H1 (cell line): ENCODE data around the gene TFCP2. TPM values are rescaled to one million over a fixed set of nuclear protein-coding genes. Genes with fewer than 3 reads are reported as not detected.

ENCODE experiments used
- CTCF ChIA-PET: fragments of 300-600 bp; sonication (Branson Sonifier 250); formaldehyde crosslinking; loops from one replicate; lab custom pipeline; 2021; ENCODE audit not compliant: partially characterized antibody; lab: Charles Lee
- POLR2A ChIA-PET: fragments of 300-600 bp; sonication (Branson Sonifier 250); formaldehyde crosslinking; loops from one replicate; lab custom pipeline; 2021; ENCODE audit warnings: inconsistent platforms; ENCODE audit not compliant: partially characterized antibody; lab: Charles Lee
- DNase-seq, 2 experiments: peaks; one replicate each; pipeline versions ENCODE4 v3.0.0 to v3.0.0-alpha.2; 2010 to 2022; ENCODE audit warnings: low spot score in 2 of 2, low read depth in 1 of 2, mixed read lengths in 1 of 2
- FAIRE-seq: peaks from 2 replicates; lab custom pipeline; 2011; peaks lifted over from hg19 to GRCh38; lab: Jason Lieb, UNC
- H2AFZ ChIP-seq: 2 replicates; pipeline ENCODE4 v1.8.1; 2012; ENCODE audit warnings: low read length, inconsistent platforms
- H2AK5ac ChIP-seq: 2 replicates; pipeline ENCODE4 v1.6.1; 2013; ENCODE audit warnings: low read depth, low read length
- H2BK120ac ChIP-seq: replicated peaks from 2 replicates; pipeline ENCODE3; 2013; ENCODE audit warnings: low read depth, low read length, inconsistent platforms
- H2BK12ac ChIP-seq: 2 replicates; pipeline ENCODE4 v1.6.1; 2013; ENCODE audit warnings: low read depth, low read length
- H2BK15ac ChIP-seq: 2 replicates; pipeline ENCODE4 v1.6.1; 2013; ENCODE audit warnings: low read length
- H2BK20ac ChIP-seq: 2 replicates; pipeline ENCODE4 v1.6.1; 2013; ENCODE audit warnings: low read length
- H2BK5ac ChIP-seq: 2 replicates; pipeline ENCODE4 v1.6.1; 2013; ENCODE audit warnings: low read depth, low read length
- H3K14ac ChIP-seq: 2 replicates; pipeline ENCODE4 v1.6.1; 2013; ENCODE audit warnings: inconsistent platforms; ENCODE audit not compliant: insufficient read length
- H3K18ac ChIP-seq: 2 replicates; pipeline ENCODE4 v1.6.1; 2013; ENCODE audit warnings: low read length; ENCODE audit errors: extremely low read depth
- H3K23ac ChIP-seq: 2 replicates; pipeline ENCODE4 v1.6.1; 2013; ENCODE audit warnings: inconsistent platforms; ENCODE audit not compliant: insufficient read length
- H3K23me2 ChIP-seq: 2 replicates; pipeline ENCODE4 v1.6.1; 2013; ENCODE audit warnings: low read depth, low read length
- H3K27ac ChIP-seq: 2 replicates; pipeline ENCODE4 v1.6.1; 2011; ENCODE audit warnings: low read depth, low read length, inconsistent platforms
- H3K27me3 ChIP-seq, 4 experiments: replicated peaks in 1 of 4; 1 replicate in 1 of 4; 2 replicates in 3 of 4; pipeline versions ENCODE4 v1.6.1 to v1.8.1; 2011 to 2013; ENCODE audit warnings: low read length in 3 of 4, mild to moderate bottlenecking in 3 of 4, inconsistent platforms in 2 of 4, mixed read lengths in 2 of 4, moderate library complexity in 1 of 4; ENCODE audit not compliant: control insufficient read depth in 3 of 4, insufficient read depth in 3 of 4; ENCODE audit errors: extremely low read depth in 1 of 4
- H3K36me3 ChIP-seq, 4 experiments: 2 replicates each; pipeline versions ENCODE4 v1.6.1 to v1.8.1; 2011 to 2013; ENCODE audit warnings: mild to moderate bottlenecking in 4 of 4, low read length in 3 of 4, moderate library complexity in 2 of 4, control low read depth in 1 of 4, inconsistent platforms in 1 of 4; ENCODE audit not compliant: insufficient read depth in 4 of 4, control insufficient read depth in 2 of 4
- H3K4ac ChIP-seq: replicated peaks from 2 replicates; pipeline ENCODE3; 2013; ENCODE audit warnings: low read length, low read depth, mixed read lengths, inconsistent platforms; ENCODE audit not compliant: insufficient read length
- H3K4me1 ChIP-seq, 4 experiments: replicated peaks in 1 of 4; 1 replicate in 1 of 4; 2 replicates in 3 of 4; pipeline versions ENCODE4 v1.6.1 to v1.8.1; 2011 to 2013; ENCODE audit warnings: low read length in 3 of 4, inconsistent platforms in 2 of 4, mixed read lengths in 1 of 4; ENCODE audit not compliant: insufficient read depth in 4 of 4, control insufficient read depth in 3 of 4
- H3K4me2 ChIP-seq, 2 experiments: 2 replicates each; pipeline versions ENCODE4 v1.6.1 to v1.8.1; 2011 to 2013; ENCODE audit warnings: low read depth in 2 of 2, low read length in 2 of 2, control low read depth in 1 of 2, inconsistent platforms in 1 of 2, mild to moderate bottlenecking in 1 of 2; ENCODE audit not compliant: insufficient read depth in 1 of 2
- H3K4me3 ChIP-seq, 4 experiments: fragments of 200-600, 300-600 bp in 1 of 4; sonication (generic), shearing (Covaris generic), sonication (Bioruptor Twin) in 1 of 4; 2 replicates each; pipeline versions ENCODE4 v1.5.1 to v1.8.1; 2011 to 2016; ENCODE audit warnings: low read length in 4 of 4, low read depth in 3 of 4, control low read depth in 2 of 4, inconsistent platforms in 2 of 4, mild to moderate bottlenecking in 2 of 4, mixed read lengths in 1 of 4, moderate library complexity in 1 of 4; ENCODE audit not compliant: insufficient read depth in 2 of 4; ENCODE audit errors: extremely low read depth in 1 of 4
- H3K56ac ChIP-seq: replicated peaks from 2 replicates; pipeline ENCODE3; 2013; ENCODE audit warnings: low read depth, mild to moderate bottlenecking, mixed read lengths, low read length, inconsistent platforms; ENCODE audit not compliant: insufficient read length
- H3K79me1 ChIP-seq: 2 replicates; pipeline ENCODE4 v1.6.1; 2013; ENCODE audit warnings: low read depth, low read length, control low read depth
- H3K79me2 ChIP-seq, 2 experiments: 2 replicates each; pipeline versions ENCODE4 v1.6.1 to v1.8.1; 2012 to 2013; ENCODE audit warnings: low read length in 2 of 2, mild to moderate bottlenecking in 2 of 2, inconsistent platforms in 1 of 2; ENCODE audit not compliant: insufficient read depth in 2 of 2, control insufficient read depth in 1 of 2
- H3K9ac ChIP-seq, 4 experiments: replicated peaks in 1 of 4; 1 replicate in 1 of 4; 2 replicates in 3 of 4; pipeline versions ENCODE4 v1.6.1 to v1.8.1; 2011 to 2013; ENCODE audit warnings: low read depth in 3 of 4, low read length in 3 of 4, control low read depth in 2 of 4, mild to moderate bottlenecking in 2 of 4, moderate library complexity in 2 of 4, inconsistent platforms in 1 of 4; ENCODE audit errors: extremely low read depth in 1 of 4
- H3K9me3 ChIP-seq, 2 experiments: 2 replicates each; pipeline versions ENCODE4 v1.6.1 to v1.8.1; 2012 to 2013; ENCODE audit warnings: mild to moderate bottlenecking in 2 of 2, moderate library complexity in 2 of 2, control low read depth in 1 of 2, inconsistent platforms in 1 of 2, low read depth in 1 of 2, low read length in 1 of 2, mixed read lengths in 1 of 2; ENCODE audit not compliant: insufficient read depth in 2 of 2
- H4K20me1 ChIP-seq, 2 experiments: replicated peaks in 1 of 2; 2 replicates each; pipeline versions ENCODE3 to v1.8.1; 2011 to 2013; ENCODE audit warnings: inconsistent platforms in 2 of 2, low read length in 2 of 2, mild to moderate bottlenecking in 1 of 2; ENCODE audit not compliant: insufficient read depth in 2 of 2, control insufficient read depth in 1 of 2
- H4K5ac ChIP-seq: 2 replicates; pipeline ENCODE4 v1.6.1; 2013; ENCODE audit warnings: low read length, low read depth, mixed read lengths, inconsistent platforms; ENCODE audit not compliant: insufficient read length
- H4K8ac ChIP-seq: 2 replicates; pipeline ENCODE4 v1.8.0; 2013; ENCODE audit warnings: mild to moderate bottlenecking, moderate library complexity, low read length, inconsistent platforms; ENCODE audit not compliant: insufficient read depth; ENCODE audit errors: extremely low read depth
- H4K91ac ChIP-seq: replicated peaks from 2 replicates; pipeline ENCODE3; 2013; ENCODE audit warnings: low read length, mixed read lengths, inconsistent platforms; ENCODE audit not compliant: insufficient read length
- GTF2F1 ChIP-seq: IDR thresholded peaks from 2 replicates; pipeline ENCODE4 v1.6.1; 2012; ENCODE audit warnings: low read depth, low read length, improper control_type of control experiment, borderline replicate concordance
- POLR2AphosphoS5 ChIP-seq: IDR thresholded peaks from 2 replicates; pipeline ENCODE4 v1.6.1; 2011; ENCODE audit warnings: low read depth, low read length
- SAP30 ChIP-seq: fragments of 300-600 bp; sonication (generic); IDR thresholded peaks from 2 replicates; pipeline ENCODE4 v1.7.1; 2012; ENCODE audit warnings: low read length, moderate library complexity, mild to moderate bottlenecking, inconsistent platforms; ENCODE audit not compliant: insufficient read depth, insufficient replicate concordance
- SP2 ChIP-seq: IDR thresholded peaks from 2 replicates; pipeline ENCODE4 v1.6.1; 2012; ENCODE audit warnings: mild to moderate bottlenecking, low read length, inconsistent platforms
- TAF7 ChIP-seq: optimal IDR thresholded peaks from 2 replicates; pipeline ENCODE3; 2011; ENCODE audit warnings: low read depth, mild to moderate bottlenecking, inconsistent platforms, low read length, moderate library complexity, borderline replicate concordance
- WGBS, 2 experiments: shearing (Covaris generic) in 1 of 2; methylation state at CpG; one replicate each; pipeline versions ENCODE4 v1.1.6 to v1.1.7; 2013 to 2015; ENCODE audit warnings: low lambda C conversion rate in 2 of 2, mixed read lengths in 2 of 2, inconsistent platforms in 1 of 2, low coverage in 1 of 2, missing lambda C conversion rate in 1 of 2; ENCODE audit not compliant: insufficient replicate concordance in 2 of 2, insufficient coverage in 1 of 2, insufficient read length in 1 of 2; ENCODE audit errors: extremely low coverage in 1 of 2, missing lambda C conversion rate in 1 of 2; 5-methylcytosine and 5-hydroxymethylcytosine counted together
- polyA plus RNA-seq, 7 experiments: library from polyadenylated mRNA; depleted of rRNA in 3 of 7; stranded (reverse) in 5 of 7; unstranded in 2 of 7; fragments of >200 nt in 5 of 7; fragments of 200-250 nt in 2 of 7; gene quantifications; 1 replicate in 5 of 7; 2 replicates in 1 of 7; 4 replicates in 1 of 7; pipeline versions ENCODE4 v1.2.1 to v1.2.3, GENCODE V29; 2011 to 2013; ENCODE audit warnings: missing spikeins in 2 of 7, mixed read lengths in 2 of 7
- total RNA-seq: library from RNA; stranded (reverse); fragmentation: NEBNext Ultra II Directional; extraction: Animal tissue kit (Norgen Biotek cat#: 25700); gene quantifications from 2 replicates; pipeline ENCODE4 v1.2.1, GENCODE V29; 2021

Gene TFCP2
- total and polyA plus RNA-seq, 2 of the 8 experiments (the other 6 are each of a cell fraction or from before 2014, with no cell fraction given): 19.8 to 49.2 TPM

DNA sequence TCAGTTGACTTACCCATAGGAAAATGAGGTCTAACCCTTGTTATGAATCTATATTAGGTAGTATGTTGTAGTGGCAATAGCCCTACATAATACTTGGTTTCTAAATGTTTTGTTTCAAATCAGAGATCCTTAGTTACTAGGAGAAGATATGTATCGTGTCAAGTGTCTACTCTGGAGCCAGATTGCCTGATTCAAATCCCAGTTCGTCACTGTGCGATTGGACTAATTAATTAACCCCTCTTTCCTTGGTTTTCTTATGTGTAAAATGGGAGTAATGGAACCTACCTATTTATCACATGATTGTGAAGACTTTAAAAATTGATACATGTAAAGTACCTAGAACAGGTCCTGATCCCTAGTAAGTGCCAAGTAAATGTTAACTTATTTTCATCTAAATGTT lies 123.4 kb downstream of the TFCP2 start:
- no peak overlapping the region for H3K14ac ChIP-seq
- DNase-seq (no peak), FAIRE-seq (no peak)
- no peak overlapping the region for H2BK20ac ChIP-seq
- peak overlapping the region; percentile 81 to 96; a peak in 2 of 4 replicates for H3K4me2 ChIP-seq
- no peak overlapping the region for H4K91ac ChIP-seq
- no peak overlapping the region for H3K9ac ChIP-seq
- H2AK5ac ChIP-seq: no peak overlapping the region
- H2BK15ac ChIP-seq: no peak overlapping the region
- peaks cover 7% of the 10 kb centered on the region for H3K23me2 ChIP-seq
- POLR2A ChIA-PET: interaction anchor here (0.6 to 2.4 kb wide), 5 partner anchors 23 to 155 kb away, joined by 3 to 10 read pairs (median 5); partner anchors contain the start of genes CSRNP2 and SLC11A2
- no peak overlapping the region for H3K4ac ChIP-seq
- no peak overlapping the region for H3K27ac ChIP-seq
- H2BK120ac ChIP-seq: no peak overlapping the region
- TF ChIP-seq GTF2F1 (no peak), SAP30 (no peak), TAF7 (no peak), SP2 (no peak), POLR2AphosphoS5 (no peak)
- no peak overlapping the region for H2AFZ ChIP-seq
- no peak overlapping the region for H3K56ac ChIP-seq
- peaks cover 0 to 3% of the 10 kb centered on the region in 2 experiments for H4K20me1 ChIP-seq
- peaks cover 0 to 4% (median 1%) of the 10 kb centered on the region in 4 experiments; a peak in 3 of 7 replicates for H3K4me1 ChIP-seq
- H2BK12ac ChIP-seq: no peak overlapping the region
- H3K18ac ChIP-seq: no peak overlapping the region
- peak overlapping the region in 2 of 4 experiments; percentile 53 to 76; a peak in 3 of 8 replicates for H3K4me3 ChIP-seq
- H4K5ac ChIP-seq: no peak overlapping the region
- H2BK5ac ChIP-seq: no peak overlapping the region
- H3K9me3 ChIP-seq: no peaks in the 10 kb centered on the region
- H3K79me1 ChIP-seq: peaks cover 2% of the 10 kb centered on the region; the same call in 1 of the 2 replicates
- peaks cover 0 to 15% of the 10 kb centered on the region in 2 experiments; a peak in 1 of 4 replicates for H3K79me2 ChIP-seq
- WGBS, 2 experiments: 93% methylated on average over 3 of the region's 3 CpGs; no CpG with 5 or more reads in 1 of the 2 experiments
- no peaks in the 10 kb centered on the region for H3K27me3 ChIP-seq
- CTCF ChIA-PET: interaction anchor here (0.6 kb wide), 1 partner anchor 1108 kb away, joined by 3 read pairs; no protein-coding TSS in a partner anchor
- H3K36me3 ChIP-seq: peaks cover 6 to 19% (median 12%) of the 10 kb centered on the region in 4 experiments; a peak in 6 of 8 replicates
- H4K8ac ChIP-seq: no peak overlapping the region
- H3K23ac ChIP-seq: no peak overlapping the region
